GM12892 (cell line): ENCODE measurements around the gene AKR1C2.
"Not testable (repeated sequence)": the region's sequence is repeated elsewhere in the genome, so short reads cannot be mapped to it uniquely, and the experiment has no call there.

ENCODE experiments used
- POLR2A ChIP-seq: IDR thresholded peaks from 2 replicates; pipeline ENCODE4 v1.6.1; 2011; ENCODE audit warnings: low read depth, low read length, control low read depth
- POLR2AphosphoS5 ChIP-seq: IDR thresholded peaks from 2 replicates; pipeline ENCODE4 v1.6.1; 2011; ENCODE audit warnings: low read depth, low read length, control low read depth

DNA sequence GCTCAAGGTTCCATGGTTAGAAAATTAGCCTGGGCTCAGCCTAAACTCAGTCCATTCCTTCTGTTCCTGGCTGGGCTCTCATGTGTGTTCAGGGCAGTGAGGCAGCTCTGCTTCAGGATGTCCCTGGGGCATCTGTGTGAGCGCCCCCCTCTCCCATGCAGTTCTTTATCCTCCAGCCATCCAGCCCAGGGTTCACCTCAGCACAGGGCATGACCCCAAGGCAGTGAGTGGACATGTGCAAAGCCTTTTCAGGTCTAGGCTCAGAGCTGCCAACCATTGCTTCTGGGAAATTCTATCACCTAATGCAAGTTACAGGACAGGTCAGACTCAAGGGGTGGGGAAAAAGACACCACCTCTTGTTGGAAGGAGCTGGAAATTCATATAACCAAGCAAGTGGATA lies 30.4 kb downstream of the AKR1C2 start:
- TF ChIP-seq POLR2AphosphoS5, POLR2A: not testable (repeated sequence)
